ENCODE measurements around the gene NAA15.

- TF ChIP-seq FOXA1 (IDR thresholded peaks at IDR 0.05) (no peak), BHLHE40 (IDR thresholded peaks at IDR 0.05; ENCODE audit: borderline replicate concordance) (no peak), FOXM1 (IDR thresholded peaks at IDR 0.05; ENCODE audit: borderline replicate concordance) (no peak), SP1 (IDR thresholded peaks at IDR 0.05) (no peak), ZNF384 (IDR thresholded peaks at IDR 0.05) (no peak), ELF4 (IDR thresholded peaks at IDR 0.05) (no peak), SUZ12 (IDR thresholded peaks at IDR 0.05) (no peak), TARDBP (IDR thresholded peaks at IDR 0.05) (no peak), ARNT (IDR thresholded peaks at IDR 0.05) (no peak), PKNOX1 (IDR thresholded peaks at IDR 0.05) (no peak), CTBP1 (IDR thresholded peaks at IDR 0.05; ENCODE audit: borderline replicate concordance) (no peak)
These were observed 18.3 kb downstream of the NAA15 start for GRCh38 chr4:139319571-139319970.

Data from HEK293T (cell line).